ENCODE measurements around the gene CTDSP2.

The CTDSP2 gene

GRCh38 chr12:57813111-57813970, 33.2 kb downstream of the CTDSP2 start:
- no peak for FAIRE-seq

- FAIRE-seq = no peak
Measured at GRCh38 chr12:57811028-57811755, 35.3 kb downstream of the CTDSP2 start.

GRCh38 chr12:57810450-57810849, 36.1 kb downstream of the CTDSP2 start:
- FAIRE-seq = no peak

DNA sequence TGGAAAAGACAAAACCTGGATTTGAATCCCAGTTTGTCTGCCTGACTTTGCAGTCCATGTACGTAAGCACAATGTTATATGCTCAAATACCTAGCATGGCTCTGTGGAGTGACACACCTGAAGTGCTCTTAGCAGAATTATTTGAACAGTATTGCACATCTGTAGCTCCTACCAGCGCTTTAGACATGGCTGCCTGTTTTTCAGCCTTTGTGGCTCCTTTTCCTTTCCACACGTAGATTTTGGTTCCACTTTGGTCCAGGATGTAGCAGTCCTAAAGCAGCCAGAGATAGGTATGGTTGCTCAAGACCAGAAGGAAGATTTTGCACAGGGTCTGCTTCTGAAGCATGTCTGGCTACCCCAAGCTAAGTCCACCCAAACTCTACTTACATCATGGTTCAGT, 37.1 kb downstream of the CTDSP2 start:
- no peak for FAIRE-seq

DNA sequence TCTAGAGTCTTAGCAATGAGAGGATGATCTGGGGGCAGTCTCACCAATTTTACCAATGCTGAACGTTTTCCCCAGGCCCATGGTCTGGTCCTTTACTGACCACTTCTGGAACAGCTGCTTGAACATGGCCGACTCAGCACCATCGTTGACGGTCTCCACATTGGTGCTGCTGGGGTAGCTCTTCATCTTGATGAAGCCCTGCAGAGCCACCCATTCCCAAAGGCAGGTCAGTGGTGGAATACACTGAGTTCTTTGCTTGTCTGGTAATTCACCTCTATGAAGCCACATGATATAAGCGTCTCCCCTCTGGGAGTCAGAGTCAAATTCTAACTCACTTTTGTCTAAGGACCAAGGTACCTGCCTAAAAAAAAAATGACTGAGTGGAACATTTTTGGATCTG, 38.2 kb downstream of the CTDSP2 start:
- FAIRE-seq = no peak

- no peak for FAIRE-seq
Measured at GRCh38 chr12:57807285-57807684, 39.2 kb downstream of the CTDSP2 start.

DNA sequence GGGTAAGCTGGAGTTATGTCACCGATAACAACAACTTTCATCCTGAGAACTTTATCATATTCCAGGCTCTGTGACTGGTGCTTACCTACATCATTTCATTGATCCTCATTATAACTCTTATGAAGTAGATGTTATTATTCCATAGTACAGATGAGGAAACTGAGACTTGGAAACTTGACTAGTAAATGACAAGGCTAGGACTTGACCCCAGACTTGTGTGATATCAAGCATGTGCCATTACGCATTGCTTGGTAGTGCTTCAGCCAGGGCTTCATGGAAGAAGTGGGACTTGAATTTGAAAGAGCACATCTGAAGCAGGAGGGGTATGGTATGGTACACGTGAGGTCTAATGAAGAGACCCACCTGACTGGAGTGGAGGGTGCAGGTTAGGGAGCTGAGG, 39.9 kb downstream of the CTDSP2 start:
- no peak for FAIRE-seq

DNA sequence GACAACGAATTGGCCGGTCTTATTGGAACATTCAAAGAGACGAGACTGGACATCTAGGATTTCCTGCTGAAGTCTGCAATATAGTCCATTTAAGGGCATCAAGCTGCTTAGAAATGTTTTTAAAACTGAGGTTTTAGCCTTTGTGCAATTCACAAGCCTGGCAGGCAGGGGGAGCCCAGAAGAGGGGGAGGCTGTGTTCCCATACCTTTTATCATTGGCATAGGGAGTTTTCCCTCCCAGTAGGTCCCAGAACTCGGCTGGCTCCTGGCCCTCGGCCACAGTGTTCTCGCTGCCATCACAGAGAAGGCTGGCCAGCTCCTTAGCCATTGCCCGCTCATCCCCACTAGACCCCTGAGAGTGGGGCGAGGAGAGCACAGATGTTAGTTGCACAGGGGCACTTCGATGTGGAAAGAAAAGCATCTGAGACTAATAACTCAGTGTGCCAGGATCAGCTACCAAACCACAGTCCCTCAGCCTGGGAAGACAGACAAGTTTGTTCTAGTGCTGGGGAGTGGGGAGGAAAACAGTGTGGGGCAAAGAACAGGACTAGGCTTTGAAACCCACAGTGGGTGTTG, 43.1 kb downstream of the CTDSP2 start:
- no peak for FAIRE-seq

GRCh38 chr12:57802607-57803006, 43.9 kb downstream of the CTDSP2 start:
- FAIRE-seq = no peak

DNA sequence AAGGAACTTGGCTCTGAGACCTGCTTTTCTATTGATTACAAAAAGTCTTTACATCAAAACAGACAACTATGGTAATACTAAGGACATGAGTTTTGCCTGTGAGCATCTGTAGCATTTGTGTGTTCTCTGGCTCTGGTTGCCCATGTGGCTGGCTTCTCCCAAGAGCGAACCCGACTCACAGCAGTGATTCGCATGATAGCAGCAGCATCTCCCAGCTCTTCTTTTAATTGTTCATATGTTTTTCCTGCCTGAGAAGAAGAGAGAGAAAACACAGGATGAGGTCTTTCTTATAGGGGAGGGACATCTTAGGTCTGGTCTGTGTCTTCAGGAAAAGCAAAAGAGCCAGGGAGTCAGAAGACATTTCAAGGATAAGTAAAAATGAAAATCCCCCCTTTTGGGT, 45.6 kb downstream of the CTDSP2 start:
- FAIRE-seq = no peak

DNA sequence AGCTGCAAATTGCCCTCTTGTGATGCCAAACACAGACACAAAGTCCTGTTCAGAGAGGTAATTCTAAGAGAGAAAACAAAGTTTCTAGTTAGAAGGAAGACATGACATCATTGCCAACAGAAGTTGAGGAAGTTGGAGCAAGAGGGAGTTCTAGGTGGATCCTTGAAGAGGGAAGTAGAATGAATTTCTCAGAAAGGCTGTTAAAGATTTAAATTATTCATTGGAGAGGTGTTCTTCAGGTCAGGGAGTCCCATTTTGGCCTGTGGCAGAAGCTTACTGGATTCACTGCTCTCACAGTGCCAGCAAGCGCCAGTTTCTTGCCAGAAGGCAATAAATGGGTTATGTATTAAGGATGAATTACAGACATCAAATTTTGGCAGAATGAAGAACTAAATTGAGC, 48.6 kb downstream of the CTDSP2 start:
- FAIRE-seq = no peak

DNA sequence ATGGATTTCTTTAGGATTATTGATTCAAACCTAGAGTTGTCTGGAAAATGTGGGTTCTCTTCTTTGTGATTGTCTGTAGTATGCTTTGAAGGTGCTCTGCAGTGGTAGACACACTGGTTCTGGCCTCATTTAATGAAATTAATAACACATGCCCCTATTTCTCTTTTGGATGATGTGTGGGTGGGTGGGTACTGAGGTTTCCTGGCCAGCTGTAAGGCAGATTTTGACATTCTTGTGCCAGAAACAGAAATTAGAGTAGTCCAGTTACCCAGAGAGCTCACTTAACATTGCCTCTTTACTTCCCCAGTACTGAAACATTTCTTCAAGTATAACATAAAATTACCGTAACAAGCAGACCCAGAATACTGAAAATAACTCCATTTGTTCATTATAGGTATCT, 49.5 kb downstream of the CTDSP2 start:
- no peak for FAIRE-seq

DNA sequence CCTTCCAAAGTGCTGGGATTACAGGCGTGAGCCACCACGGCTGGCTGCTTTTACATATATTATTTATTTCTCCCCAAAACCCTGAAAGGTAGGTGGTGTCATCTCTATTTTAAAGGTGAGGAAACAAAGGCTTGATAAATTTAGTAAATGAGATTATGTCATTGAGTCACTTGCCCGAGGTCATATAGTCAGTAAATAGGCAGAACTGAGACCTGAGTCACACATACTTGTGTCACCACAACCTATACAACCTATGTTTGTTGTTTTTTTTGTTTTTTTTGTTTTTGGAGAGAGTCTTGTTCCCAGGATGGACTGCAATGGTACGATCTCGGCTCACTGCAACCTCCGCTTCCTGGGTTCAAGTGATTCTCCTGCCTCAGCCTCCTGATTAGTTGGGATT, 51.2 kb downstream of the CTDSP2 start:
- FAIRE-seq = no peak

DNA sequence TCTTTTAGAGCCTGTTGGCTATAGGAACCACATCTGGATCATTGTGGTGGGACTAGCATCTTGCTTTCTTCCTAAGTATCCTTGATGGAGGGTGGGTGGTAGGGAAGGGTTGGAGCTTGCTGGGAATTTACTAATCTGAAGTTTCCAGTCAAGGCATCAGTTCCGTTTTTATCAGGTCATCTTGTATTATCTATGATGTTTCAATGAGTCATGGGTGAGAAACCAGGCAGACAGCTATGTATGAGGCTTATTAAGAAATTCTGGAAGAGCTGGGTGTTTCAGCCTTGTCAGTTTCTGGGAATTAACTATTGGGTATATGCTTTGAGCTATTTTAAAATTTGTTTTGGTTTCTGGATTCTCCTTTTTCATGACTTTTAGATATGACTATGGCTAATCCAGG, 52.6 kb downstream of the CTDSP2 start:
- no peak for FAIRE-seq

GRCh38 chr12:57783861-57784260, 62.7 kb downstream of the CTDSP2 start:
- no peak for FAIRE-seq

- FAIRE-seq = no peak
Measured at GRCh38 chr12:57783466-57783801, 63.1 kb downstream of the CTDSP2 start.

DNA sequence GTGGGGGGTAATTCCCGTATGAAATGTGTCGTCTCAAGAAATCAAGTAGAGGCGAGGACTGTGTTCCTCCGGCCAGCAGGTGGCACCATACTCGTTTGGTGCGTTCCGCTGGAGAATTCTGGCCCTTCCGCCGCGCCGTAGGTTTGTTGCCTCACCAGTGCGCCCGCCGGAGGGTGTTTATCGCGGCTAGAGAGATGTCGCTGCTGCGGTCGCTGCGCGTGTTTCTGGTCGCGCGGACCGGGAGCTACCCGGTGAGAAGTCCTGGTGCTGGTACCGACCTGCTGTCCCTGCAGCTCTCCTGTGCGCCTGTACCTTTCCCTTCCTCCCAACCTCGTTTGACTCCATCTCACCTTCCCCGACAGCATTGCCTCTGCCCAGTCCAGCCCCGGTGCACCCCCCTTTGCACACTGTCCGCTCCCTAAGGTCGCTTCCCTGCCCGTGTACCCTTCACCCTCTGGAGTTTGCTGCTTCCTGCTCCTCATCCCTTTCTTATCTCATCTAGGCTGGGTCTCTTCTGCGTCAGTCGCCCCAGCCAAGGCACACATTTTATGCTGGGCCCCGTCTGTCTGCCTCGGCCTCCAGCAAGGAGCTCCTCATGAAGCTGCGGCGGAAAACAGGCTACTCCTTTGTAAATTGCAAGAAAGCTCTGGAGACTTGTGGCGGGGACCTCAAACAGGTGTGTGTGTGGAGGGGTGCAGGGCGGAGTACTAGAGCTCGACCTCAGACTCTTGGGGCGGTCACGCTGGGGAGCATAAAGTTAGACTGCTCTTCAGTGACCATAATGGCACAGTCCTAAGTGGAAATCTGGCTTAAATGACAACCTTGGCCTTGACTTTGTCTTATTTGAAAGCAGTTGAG, 63.7 kb downstream of the CTDSP2 start, which contains the start of gene TSFM:
TSFM (plus strand) TSS at position 180 of the 858 bp plus-strand sequence; CDS start at position 195, 15 bp downstream.
- FAIRE-seq = no peak

DNA sequence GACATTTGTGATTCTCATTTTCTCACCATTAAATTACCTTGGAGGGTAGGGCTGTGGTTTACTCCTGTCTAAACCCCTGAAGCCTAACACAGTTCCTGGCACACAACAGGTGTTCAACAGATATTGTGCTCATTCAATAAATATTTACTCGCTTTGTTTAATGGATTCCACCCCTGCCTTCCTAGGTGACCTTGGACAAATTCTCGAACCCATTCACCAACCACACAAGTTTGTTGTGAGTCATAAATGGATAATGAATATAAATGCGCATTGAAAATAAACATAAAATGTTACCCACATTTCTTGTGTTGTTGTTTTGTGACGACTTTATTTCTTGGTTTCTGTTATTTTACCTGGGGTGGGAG, 64.3 kb downstream of the CTDSP2 start:
- FAIRE-seq = no peak

- FAIRE-seq = no peak
Measured at GRCh38 chr12:57781801-57782200, 64.7 kb downstream of the CTDSP2 start.

- no peak for FAIRE-seq
Measured at GRCh38 chr12:57781244-57781643, 65.3 kb downstream of the CTDSP2 start.

DNA sequence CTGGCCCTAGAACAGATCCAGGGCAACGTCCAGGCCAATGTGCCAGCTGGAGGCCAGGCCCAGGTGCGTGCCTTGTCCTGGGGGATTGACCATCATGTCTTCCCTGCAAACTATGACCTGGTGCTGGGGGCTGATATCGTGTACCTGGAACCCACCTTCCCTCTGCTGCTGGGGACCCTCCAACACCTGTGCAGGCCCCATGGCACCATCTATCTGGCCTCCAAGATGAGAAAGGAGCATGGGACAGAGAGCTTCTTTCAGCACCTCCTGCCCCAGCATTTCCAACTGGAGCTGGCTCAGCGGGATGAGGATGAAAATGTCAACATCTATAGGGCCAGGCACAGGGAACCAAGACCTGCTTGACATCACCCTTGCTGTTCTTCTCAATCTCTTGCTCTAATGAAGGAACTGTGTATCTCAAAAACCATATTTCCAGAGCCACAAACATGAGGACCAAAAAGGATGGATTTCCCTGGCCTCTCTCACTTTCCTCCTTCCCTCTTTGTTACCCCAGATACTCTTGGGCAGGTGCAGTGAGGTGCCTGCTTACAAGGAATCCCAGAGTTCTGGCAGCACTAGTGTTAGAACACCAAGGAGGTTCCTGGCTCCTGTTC, 66.1 kb downstream of the CTDSP2 start:
- FAIRE-seq = no peak

DNA sequence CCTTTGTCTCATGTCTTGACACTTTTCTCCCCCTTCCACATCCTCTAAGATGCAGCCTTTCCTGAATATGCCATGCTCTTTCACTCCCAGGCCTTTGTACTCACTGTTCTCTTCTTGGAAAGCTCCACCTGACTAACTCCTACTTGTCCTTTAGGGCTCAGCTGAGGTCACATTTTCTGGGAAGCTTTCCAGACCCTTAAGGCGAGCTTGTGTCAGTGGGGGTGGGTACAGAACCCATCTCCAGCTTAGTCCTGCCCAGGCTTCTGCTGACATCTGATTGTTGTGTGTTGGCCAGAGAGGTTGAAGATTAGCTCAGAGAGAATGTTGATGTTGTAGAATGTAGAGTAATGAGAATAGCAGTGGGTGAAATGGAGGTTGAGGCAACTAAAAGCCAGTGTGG, 66.8 kb downstream of the CTDSP2 start:
- no peak for FAIRE-seq

GRCh38 chr12:57777911-57778310, 68.6 kb downstream of the CTDSP2 start:
- no peak for FAIRE-seq
